ENCODE results near the gene PTH1R.

Gene PTH1R

DNA sequence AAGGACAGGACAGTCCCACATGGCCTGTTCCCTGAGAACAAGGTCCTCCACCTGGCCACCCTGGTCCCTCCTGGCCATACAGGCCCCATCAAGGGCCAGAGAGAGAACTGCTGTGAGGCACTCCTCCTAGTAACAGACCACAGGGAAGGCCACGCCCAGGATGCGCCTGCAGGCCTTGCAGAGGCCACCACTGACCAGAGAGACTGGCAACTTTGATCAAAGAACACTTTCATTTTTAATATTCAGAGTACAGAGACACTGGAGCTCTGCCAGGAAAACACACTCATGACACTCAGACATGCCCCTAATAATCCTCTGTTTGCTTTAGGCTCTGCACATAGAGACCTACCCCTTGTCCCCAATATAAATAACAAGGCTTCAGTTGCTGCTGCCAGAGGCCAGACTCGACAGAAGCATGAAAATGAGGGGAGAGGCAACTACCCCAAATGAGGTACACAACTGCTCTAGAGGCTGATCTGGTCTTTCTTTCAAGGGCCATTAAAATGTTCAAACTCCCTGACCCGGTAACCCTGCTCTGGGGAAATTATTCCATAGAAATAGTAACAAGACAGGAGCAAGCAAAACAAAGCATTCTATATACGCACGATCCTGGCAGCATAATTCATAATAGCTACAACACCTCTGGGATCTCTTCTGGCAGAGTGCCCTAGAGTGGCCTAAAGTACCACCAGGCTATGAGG is 54.3 kb downstream of the PTH1R start:
- peak in 1 of 2 donors; percentile 30 for DNase-seq

DNA sequence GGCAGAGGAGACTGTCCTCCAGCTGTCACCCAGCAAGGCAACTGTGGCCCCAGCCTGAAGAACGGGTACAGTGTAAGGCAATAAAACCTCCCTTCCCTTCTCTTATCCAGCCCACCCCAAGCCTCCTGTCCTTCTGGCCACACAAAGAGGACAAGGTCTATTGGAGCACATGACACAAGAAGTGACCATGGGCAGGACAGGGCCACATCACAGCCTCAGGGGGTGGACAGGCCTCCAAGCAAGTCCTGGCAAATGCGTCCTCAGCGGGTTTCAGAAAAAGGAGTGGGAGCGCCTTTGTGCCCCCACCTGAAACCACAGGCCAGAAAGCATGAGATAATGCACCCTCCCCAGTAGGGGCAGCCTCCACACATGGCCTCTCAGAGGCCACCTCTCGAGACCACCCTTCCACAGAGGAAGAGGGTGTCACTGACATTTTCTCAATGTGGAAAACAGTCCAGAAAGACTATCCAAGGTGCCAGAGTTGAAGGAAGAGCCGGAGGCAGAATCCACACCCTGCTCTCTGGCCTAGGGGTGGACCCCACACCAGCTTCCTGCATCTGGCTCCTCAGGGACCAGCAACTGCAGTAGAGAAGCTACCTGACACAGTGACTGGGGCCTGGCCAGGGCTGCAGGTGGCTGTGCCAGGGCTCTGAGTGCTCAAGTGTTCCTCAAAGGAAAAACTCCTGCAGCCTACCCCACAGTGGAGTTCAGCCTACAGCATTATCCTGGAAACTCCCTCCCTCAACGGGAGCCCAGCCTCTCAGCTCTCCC is 55.1 kb downstream of the PTH1R start:
- DNase-seq = no peak

DNA sequence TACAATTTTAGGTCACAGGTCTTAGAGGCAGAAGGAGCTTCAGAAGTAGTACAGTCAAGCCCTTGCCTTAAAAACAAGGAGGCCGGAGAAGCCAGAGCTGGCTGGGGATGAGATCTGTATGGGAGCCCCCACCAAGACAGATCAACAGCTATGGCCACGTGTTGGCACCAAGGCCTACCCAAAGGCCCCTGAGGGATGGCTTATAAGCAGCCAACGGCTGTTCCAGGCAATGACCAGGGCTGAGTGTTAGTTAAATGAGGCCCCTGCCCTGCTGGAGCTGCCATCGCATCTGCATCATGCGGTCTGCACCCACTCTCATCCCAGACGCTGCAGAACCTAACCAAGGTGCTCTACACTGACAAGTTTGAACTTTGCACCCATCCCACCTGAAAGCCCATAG is 55.7 kb downstream of the PTH1R start:
- DNase-seq = no peak

DNA sequence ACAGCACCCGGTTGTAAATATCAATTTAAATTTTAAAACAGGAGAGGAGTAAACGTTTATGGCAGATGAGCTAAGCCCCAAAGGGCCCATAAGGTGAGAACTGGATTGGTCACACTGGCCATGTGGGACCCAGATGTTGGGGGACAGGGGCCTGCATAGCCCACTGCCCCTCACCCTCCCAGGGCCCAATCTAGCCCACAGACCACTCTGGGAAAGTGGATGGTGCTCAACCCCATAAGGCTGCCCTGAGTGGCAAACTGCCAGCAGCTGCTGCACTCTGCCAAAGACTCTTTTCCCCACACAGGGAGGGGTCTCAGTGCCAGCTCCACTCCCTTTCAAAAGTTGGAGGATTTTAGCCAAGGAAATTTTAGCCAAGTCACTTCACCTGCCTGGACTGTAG is 56.6 kb downstream of the PTH1R start:
- DNase-seq = no peak

DNA sequence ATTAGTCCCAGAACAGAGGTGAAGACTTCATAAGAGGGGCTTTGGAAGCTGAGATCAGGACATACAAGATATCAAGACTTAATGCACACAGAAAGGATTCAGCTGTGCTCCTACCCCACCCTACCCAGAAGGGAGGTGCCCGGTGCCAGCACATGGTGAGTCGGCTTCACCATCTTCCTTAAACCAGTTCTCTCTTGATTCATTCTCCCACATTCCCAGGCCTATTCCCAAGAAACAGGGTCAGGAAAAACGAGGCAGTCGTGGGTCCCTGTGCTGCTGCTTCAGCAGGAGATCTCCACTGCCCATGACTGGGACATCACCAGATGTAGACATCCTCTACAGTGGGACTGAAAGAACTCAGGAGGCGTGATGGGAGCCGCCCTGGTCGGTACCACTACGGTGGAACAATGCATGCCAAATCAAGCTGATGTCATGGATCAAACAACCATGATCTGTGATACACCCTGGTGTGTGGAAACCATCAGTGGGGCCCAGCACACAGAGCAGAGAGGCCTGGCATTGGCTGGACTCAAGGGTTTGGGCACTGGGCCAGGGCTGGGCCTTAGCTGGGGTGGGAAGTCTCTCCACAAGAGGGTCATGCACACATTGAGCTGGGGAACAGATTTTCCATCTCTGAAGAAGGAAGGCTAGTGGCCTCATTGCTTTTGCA is 57.1 kb downstream of the PTH1R start:
- no peak for DNase-seq

DNA sequence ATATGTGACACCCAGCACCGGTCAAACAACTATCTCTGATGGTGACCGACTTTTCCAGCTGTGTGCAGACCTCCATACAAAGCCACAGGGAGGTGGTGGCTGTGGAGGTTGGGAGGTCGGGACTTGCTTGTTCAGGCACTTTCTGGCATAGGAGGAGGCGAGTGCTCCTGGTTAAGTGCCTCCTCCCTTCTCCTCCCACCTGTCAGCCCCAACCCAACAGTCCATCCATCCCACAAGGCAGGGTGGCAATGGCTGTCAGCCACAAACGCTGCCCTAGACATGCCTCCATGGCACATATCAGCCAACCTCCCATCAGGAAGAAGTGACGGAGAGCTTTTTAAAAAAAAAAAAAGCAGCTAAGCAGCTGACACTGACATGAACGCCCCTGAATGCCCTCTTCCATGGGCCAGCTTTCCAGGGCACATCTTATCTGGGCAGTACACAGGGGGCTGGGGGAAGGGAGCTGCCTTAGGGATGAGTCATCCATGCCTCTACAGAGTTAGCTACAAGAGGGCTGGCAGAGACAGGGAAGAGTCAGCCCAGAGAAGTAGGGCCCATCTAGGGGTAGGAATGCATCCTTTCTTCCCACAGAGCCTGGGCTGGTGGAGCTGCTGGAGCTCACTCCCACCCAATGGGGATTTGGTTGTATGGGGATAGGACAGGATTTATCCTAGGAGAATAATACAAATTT is 57.8 kb downstream of the PTH1R start:
- DNase-seq = no peak

DNA sequence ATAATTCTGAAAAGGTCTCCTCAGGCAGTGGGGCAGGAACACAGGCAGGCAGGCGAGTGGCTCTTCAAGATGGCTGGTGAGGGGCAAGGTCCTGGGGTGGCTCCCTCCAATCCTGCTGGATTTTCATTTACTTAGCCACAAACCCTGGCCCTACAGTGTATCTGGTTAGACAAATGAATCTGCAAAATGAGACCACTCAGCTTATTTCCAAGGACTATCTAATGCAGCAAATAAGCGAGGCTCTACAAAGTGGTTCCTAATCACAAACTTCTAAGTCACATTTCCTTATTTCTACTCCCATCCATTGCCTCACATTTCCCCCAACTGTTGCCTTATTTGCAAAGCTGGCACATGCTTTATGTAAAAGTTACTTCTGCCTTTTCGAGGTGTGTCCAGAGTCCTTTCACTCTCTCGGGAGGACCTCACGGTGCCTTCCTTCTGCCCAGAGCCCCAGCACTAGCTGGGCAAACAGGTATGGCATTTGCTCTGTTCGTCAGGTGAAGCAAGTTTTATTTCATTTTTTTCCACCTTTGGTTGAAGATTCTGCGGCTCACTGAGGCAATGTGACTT is 58.6 kb downstream of the PTH1R start:
- DNase-seq = no peak

DNA sequence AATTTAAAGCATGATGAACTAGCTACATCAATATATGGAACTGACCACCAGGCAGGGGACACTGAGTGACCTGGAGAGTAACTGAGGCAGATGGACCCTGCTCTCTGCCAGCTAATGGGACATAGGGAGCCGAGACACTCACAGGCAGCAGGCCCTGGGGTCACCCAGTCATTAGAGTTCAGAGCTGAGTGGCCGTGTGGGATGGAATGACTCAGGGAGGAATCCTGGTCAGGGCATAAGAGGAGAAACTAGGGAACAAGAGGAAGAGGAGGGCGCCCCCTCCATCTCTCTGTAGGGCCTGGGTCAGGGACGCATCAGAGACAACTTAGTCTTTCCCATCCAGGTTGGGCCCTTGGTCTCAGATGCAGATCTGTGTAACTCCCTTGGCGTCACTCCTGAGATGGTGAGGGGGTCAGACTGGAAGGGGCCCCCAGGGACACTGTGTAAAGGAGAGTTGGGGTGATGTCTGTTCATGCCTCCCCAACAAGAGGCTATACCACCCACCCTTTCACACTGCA is 59.3 kb downstream of the PTH1R start:
- no peak for DNase-seq

DNA sequence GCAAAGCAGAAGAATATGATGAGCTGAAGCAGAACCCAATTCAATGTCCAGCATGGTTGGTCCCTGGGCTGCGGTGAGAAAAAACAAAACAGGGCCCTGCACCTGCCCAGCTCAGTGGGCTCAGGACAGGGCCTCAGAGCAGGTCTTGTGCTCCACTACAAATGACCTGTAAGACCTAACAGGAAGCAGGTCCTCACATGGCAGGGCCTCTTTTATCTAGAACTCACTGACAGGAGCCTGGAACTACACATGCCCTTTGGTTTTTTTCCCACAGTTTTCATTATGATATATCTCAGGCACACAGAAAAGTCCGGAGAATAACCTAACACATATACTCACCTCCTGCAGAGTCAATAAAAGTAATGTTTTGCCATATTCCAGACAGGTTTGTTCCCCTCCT is 60.6 kb downstream of the PTH1R start:
- no peak for DNase-seq

DNA sequence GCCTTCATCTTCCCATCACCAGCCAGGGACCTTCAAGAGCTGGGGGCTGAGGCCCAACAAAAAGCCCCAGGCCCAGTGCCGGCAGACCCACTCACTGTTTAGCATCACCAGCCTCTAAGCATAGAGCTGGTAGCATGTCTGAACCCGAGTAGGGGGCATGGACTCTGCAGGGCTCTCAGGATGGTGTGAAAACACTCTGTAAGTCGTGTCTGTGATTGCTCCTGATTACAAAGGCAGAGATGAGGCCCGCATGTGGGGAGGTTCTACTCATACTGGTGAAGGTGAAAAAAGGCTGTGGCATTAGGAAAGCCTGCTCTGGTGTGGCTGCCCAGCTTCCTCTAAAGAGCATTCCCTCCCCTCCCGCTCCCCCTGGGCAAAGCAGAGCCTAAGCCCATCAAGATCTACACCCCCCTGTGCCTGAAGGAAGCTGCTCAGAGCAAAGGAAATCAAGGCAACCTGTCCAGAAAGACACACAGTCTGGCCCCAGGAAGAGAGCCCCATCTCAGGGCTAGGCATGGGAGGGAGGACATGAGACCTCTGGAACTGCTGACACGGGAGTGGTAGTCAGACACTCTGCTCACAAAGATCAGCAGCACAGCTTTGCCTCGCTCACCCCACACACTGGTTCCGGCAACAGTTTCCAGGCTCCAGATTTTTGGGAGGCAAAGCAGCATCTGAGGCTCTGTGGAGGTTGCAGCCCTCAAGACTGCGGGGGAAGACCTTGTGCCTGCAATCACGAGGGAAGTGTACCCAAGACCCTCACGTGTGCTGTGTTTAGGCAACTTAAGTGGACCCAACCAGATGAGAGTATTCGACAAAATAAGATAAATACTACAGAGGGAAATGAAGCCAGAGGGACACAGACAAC is 62.3 kb downstream of the PTH1R start:
- DNase-seq = no peak

DNA sequence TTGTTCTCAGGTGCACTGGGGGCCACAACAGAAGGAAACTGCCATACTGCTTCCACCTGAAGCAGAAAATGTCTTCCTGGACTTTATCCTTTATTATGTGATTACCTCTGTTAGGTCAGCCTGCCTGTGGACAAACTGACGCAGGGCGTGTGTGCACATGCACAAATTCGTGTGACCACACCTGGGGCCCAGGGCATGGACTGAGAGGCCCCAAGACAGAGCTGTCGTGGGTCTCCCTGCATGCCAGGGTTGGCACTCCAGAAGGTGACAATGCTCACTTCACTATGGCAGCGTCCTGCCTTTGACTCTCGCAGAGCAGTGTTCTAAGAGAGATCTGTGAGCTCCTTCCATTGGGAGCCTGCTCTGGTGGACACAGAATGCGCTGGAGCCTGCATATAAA is 64.6 kb downstream of the PTH1R start:
- DNase-seq = no peak

DNA sequence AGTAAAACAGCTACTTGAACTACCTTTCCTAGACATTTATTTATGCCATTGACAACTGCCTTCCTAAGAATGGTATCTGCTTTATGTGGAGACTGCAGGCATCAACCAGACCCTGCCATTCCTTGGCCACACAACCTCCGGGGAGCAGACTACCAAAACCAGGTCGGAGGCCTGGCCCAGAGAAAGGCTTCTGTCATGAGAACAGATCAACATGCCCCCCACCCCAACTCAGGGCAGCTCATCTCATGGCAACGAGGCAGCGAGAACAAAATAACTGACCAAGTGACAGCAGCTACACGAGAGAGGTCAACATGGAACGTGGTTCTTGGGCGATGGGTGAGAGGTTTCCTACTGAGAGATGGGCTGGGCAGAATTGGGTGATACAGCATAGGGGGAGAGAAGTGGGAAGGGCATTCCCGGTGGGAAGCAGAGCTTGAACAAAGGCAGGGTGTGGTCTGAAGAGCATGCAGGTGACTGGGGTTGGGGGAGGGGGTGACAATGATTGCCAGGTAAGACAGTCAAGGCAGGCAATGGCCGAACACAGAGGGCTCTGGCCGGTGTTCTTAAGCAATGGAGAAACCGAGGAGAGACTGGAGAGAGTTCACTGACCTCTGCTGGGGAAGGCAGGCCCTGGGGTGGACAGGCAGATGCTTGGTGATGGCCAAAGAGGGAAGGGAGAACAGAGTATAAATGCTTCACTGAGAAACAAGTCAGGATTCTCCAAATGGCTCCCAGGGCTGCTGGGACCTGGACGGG is 65.1 kb downstream of the PTH1R start:
- DNase-seq = no peak

DNA sequence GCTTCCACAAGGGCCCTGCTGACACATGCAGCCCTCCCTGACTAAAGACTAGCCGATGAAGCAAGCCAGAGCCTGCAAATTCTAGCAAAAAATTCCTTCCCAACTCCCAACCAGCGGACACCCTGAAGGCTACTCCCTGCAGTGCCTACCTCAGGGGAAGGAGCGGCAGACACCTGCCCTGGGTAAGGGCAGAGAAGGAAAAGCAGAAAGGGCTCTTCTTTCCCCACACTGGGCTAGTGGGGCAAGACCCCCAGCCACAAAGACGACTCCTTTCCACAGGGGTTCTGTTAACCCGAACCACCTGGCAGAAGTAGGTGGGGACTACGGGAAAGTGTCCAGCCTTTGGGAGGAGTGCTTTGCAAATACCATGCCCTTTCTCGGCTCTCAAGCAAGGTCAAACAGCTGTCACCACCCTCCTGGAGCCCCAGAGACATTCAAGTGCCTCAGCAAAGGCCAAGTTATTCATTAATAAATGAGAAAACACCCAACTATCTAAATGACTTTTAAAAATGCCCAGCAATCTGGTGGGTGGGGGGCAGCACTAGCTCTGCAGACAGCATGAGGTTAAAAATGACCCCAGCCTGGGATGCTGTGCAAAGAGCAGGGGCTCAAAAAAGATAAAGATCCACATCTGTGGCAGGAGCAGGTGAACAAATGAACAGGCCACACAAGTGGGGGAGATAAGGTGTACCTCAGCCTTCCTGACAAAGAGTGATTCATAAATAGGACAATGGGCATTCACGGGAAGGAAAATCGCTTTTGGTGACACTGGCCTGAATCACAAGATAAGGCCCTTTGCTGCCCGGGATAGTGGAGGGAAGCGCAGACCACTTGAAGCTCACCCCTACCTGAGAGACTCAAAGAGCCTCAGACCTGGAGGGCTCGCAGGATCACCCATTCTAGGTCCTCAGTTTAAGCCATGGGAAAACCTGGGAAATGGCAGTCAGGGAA is 66.0 kb downstream of the PTH1R start:
- no peak for DNase-seq

DNA sequence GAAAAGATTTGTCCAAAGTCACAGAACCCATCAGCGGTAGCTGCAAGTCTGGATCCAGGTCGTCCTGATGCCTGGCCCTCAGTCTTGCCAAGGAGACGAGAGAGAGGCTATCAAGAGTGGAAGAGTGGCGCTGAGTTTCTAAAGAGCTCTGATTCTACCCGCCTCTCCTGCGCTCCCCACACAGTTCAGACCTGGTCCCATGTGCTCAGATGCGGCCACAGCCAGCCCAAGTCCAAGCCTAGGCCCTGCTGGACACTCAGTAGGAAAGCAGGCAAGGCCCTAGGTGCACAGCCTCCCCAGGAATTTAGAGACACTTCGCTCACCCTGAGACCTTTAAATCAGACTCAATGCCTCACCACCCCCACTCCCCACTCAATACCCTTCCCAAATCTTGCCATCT is 66.7 kb downstream of the PTH1R start:
- no peak for DNase-seq

DNA sequence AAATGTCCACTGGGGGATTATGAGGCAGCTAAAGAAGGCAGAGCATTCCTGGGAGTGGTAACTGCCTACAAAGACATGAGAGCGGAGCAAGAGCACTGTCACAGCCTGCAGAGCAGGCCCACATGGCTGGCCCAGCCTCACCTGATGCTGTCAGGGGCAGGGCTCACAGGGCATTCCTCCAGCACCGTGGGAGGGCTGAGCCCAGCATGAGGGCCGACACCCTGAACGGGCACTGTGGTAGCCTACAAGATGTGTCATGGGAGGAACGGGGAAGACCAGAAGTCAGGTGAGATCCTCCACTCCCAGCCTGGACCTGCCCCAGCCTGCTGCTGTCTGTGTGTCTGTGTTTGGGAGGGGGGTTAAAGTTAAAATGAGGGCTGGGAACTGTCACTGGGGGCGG is 68.9 kb downstream of the PTH1R start:
- no peak for DNase-seq

DNA sequence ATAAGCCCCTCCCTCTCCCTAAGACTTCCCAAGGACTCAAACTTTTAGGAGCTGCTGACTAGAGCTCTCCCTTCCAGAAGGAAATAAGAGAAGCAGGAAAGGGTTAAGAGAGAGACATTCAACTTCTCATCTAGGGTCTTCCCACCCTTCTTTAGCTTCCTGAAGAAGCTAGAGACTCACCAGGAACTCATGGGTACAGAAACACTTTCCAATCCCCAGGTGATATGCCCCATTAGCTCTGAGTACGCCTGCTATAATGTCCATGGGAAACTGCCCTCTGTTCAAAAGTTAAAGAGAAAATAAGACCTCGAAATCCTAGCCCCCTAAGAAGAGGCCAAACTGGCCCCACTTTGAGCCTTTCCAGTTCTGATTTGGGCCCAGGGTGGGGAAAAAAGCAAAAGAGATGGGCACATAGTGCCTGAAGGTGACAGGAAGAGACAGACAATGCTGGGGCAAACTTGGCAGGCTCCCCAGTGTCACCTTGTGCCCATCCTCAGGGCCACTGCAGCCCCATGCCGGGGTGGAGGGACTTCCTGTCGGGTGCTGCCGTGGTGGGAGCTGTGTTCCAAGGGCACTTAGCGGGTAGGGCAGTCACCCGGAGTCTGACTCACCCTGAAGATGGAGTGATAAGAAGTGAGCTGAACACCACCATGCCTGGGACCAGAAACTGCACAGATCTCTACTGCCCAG is 69.5 kb downstream of the PTH1R start:
- peak; percentile 56 to 75 for DNase-seq

DNA sequence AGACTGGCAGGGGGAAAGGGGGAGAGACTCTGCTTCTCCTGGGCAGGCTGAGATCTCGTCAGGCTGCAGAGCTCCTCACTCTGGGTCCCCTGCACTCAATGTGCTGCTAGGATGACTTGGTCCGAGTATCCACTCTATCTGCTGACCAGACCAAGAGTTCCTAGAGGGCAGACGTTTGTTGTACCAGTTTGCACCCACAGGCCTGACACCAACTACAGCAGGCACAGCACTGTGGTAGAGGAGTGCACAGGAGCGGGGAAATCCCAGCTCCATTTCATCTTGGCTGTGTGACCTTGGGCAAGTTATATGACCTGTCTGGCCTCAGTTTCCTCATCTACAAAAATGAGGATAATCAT is 70.0 kb downstream of the PTH1R start:
- DNase-seq = no peak

DNA sequence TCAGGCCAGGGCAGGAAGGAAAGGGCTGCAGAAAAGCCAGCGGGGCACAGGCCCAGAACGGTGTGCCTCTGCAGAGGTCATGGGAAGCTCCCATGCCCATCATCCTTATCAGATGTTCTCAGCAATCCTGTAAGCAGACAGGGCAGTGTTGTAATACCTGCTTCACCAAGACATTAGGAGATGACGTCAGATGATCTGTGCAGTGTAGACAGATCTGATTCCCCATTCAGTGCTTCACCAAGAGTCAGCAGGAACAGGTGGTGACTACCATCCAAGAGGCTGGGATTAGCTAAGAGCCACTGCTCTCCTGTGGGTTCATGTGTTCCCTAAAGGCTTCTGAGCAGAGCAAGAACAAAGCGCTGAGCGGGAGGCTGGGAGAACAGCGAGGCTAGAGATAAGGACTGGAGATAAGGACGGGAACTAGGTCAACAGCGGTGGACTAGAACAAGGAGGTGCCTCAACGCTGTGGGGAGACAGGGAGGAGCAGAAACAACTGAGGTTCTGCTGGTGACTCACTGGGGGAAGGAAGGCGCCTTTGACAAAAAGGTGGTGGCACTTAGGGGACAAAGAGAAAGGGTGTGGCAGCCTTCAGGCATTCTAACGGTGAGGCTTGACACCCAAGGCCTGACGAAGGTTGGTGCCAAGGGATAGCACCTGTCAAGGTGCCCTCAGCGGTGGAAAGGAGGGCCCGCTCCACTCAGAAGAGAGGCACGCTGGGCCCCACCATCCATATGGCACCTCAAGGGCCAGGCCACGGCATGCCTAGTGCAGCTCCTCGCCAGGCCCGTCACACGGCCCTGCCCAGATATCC is 70.7 kb downstream of the PTH1R start:
- peak; percentile 70 to 82 for DNase-seq
